ENCODE results near the gene RFX4. TPM values are rescaled to one million over a fixed set of nuclear protein-coding genes. Genes with fewer than 3 reads are reported as not detected.

The RFX4 gene
- total RNA-seq, 4 donors from 2014 or later: not detected

DNA sequence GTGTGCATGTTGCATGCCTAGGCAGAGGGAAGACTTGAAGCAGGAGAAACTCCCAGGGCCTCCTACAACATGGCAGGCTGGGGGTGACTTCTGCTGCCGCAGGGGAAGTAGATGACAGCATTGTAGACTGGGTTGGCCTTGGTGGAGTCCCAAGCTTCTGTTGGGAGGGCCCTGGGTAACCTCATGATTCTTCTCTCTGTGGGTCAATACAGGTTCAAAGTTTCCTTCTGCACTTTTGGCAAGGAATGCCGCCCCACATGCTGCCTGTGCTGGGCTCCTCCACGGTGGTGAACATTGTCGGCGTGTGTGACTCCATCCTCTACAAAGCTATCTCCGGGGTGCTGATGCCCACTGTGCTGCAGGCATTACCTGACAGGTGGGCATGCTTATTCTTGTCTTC, 113.3 kb downstream of the RFX4 start:
- no peak for DNase-seq
- Histone ChIP-seq H3K27ac (no peak overlapping the region), H3K27me3 (peaks cover 0 to 6% (median 0%) of the 10 kb centered on the region in 4 donors), H3K4me3 (no peak overlapping the region), H3K4me1 (no peaks in the 10 kb centered on the region), H3K9me3 (no peaks in the 10 kb centered on the region), H3K36me3 (no peaks in the 10 kb centered on the region)
- WGBS, 2 donors: 67 to 89% methylated on average over 5 to 6 of the region's 6 CpGs
- TF ChIP-seq, protein P1, sequence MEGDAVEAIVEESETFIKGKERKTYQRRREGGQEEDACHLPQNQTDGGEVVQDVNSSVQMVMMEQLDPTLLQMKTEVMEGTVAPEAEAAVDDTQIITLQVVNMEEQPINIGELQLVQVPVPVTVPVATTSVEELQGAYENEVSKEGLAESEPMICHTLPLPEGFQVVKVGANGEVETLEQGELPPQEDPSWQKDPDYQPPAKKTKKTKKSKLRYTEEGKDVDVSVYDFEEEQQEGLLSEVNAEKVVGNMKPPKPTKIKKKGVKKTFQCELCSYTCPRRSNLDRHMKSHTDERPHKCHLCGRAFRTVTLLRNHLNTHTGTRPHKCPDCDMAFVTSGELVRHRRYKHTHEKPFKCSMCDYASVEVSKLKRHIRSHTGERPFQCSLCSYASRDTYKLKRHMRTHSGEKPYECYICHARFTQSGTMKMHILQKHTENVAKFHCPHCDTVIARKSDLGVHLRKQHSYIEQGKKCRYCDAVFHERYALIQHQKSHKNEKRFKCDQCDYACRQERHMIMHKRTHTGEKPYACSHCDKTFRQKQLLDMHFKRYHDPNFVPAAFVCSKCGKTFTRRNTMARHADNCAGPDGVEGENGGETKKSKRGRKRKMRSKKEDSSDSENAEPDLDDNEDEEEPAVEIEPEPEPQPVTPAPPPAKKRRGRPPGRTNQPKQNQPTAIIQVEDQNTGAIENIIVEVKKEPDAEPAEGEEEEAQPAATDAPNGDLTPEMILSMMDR (IDR thresholded peaks at IDR 0.05): no peak
- TF ChIP-seq POLR2A (IDR thresholded peaks at IDR 0.05): no peak
- intact Hi-C loops (cut with DNase I): no loop called here

DNA sequence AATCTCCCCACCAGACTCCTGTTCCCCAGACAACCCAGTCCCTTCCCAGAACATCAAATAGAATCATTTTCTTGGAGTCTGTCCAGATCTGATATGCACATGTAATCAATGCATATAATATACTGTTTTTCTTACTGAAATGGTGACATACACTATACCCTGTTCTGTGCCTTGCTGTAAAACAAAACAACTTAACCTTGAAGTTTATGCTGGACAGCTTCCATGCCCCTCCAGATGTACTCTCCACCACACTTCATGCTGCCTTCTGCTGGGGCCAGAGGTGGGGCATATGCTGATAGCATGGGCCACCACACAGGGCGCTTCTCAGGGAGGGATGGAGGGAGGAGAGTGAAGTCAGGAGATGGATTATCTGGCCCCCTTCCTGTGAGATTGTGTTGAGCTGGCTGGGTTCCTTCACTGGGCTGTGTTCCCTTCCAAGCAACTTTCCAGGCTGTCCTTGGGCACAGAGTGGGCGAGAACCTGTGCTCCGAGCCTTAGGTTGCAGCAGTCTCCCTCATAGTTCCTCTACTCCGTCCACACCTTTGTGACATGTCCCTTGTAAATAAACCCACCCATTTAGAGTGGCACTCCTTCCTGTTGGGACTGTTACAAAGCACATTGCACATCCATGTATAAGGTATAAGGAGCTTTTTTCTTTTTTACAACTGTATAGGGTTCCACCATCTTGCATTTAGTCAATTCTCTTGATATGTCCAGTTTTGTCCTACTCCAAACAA, 114.0 kb downstream of the RFX4 start:
- no peaks in the 10 kb centered on the region for H3K4me1 ChIP-seq
- DNase-seq: no peak
- TF ChIP-seq POLR2A (IDR thresholded peaks at IDR 0.05): no peak
- TF ChIP-seq, protein P1 (IDR thresholded peaks at IDR 0.05): no peak
- intact Hi-C loops (cut with DNase I): no loop called here
- 68 to 87% methylated on average over 3 to 4 of the region's 4 CpGs for WGBS, 2 donors
- H3K36me3 ChIP-seq: no peaks in the 10 kb centered on the region
- H3K4me3 ChIP-seq: no peak overlapping the region
- no peak overlapping the region for H3K27ac ChIP-seq
- peaks cover 0 to 6% (median 0%) of the 10 kb centered on the region in 4 donors for H3K27me3 ChIP-seq
- peaks cover 0 to 2% (median 0%) of the 10 kb centered on the region in 3 donors for H3K9me3 ChIP-seq

DNA sequence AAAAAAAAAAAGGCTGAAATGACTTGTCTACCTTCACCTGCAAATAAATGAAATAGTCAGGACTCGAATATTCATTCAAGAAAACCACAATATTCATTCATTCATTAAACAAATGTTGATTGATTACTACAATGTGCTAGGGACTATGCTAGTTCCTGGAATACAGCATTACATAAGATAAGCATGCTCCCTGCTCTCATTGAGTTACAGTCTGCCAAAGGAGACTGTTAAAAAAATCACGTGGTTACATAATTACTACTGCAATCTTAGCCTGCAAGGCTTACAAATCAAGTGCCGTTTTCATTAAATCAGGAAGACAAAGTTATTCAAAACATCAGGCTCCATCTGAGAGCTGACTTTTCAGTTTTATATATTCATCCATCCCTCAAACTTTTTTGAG, 121.3 kb downstream of the RFX4 start:
- H3K27ac ChIP-seq: no peak overlapping the region
- intact Hi-C loops (cut with DNase I): no loop called here
- H3K36me3 ChIP-seq: no peaks in the 10 kb centered on the region
- no peak overlapping the region for H3K4me3 ChIP-seq
- WGBS, 2 donors: 13 to 30% methylated on average over 3 of the region's 3 CpGs
- H3K9me3 ChIP-seq: peaks cover 0 to 10% (median 0%) of the 10 kb centered on the region in 3 donors
- DNase-seq: no peak
- TF ChIP-seq, protein P1 (IDR thresholded peaks at IDR 0.05): no peak
- no peak for TF ChIP-seq POLR2A (IDR thresholded peaks at IDR 0.05)
- no peaks in the 10 kb centered on the region for H3K4me1 ChIP-seq
- H3K27me3 ChIP-seq: peaks cover 0 to 3% (median 0%) of the 10 kb centered on the region in 4 donors

DNA sequence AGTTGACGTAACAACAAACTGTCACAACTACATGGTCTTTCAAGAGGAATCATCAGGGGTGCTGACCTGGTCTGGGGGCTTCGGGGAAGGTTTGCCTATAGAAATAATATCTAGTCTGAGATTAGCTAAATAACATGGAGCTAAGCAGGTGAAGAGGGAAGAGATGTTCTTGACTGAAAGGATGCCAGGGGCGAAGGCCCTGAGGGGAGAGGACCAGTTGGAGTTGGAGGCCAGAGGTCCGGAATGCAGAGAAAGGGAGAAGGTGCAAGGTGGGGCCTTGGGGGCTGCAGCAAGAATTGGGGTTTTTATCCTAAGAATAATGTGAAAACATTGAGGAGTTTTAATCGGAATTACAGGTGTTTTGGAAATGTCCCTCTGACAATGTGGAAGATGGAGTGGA, 123.2 kb downstream of the RFX4 start:
- DNase-seq: no peak
- Histone ChIP-seq H3K27me3 (peaks cover 0 to 22% (median 0%) of the 10 kb centered on the region in 4 donors), H3K36me3 (no peaks in the 10 kb centered on the region), H3K27ac (no peak overlapping the region), H3K4me1 (no peaks in the 10 kb centered on the region), H3K9me3 (peaks cover 0 to 10% (median 0%) of the 10 kb centered on the region in 3 donors), H3K4me3 (no peak overlapping the region)
- 74 to 78% methylated on average over 5 of the region's 5 CpGs for WGBS, 2 donors
- TF ChIP-seq POLR2A (IDR thresholded peaks at IDR 0.05): no peak
- TF ChIP-seq, protein P1 (IDR thresholded peaks at IDR 0.05): no peak
- intact Hi-C loops (cut with DNase I): no loop called here

DNA sequence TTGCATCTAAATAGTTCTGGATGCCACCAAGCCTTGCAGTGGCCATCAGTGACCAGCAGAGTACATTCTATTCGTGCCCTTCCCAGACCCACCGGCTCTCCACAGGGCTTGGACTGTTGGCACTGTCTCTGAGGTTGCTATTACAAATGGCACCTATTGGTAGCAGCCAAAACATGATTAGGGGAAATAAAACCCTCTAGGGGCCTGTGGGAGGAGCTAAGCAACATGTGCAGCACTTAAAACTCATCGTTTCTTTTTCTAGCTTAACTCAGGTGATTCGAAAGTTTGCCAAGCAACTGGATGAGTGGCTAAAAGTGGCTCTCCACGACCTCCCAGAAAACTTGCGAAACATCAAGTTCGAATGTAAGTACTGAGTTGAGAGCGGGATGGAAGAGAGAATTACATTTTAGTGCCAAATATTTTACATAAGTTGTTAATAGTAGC, 126.3 kb downstream of the RFX4 start:
- Histone ChIP-seq H3K27ac (no peak overlapping the region), H3K9me3 (no peaks in the 10 kb centered on the region), H3K4me1 (no peaks in the 10 kb centered on the region), H3K36me3 (no peaks in the 10 kb centered on the region), H3K27me3 (peaks cover 0 to 37% (median 0%) of the 10 kb centered on the region in 4 donors), H3K4me3 (no peak overlapping the region)
- DNase-seq: no peak
- WGBS, 2 donors: 75 to 81% methylated on average over 8 of the region's 8 CpGs
- TF ChIP-seq, protein P1 (IDR thresholded peaks at IDR 0.05): no peak
- no peak for TF ChIP-seq POLR2A (IDR thresholded peaks at IDR 0.05)
- intact Hi-C loops (cut with DNase I): no loop called here

All from esophagus squamous epithelium (tissue), 5 donors.